GM19238 (cell line): Measurements from ENCODE around the gene ANO7.

ENCODE experiments used
- DNase-seq: peaks from one replicate; pipeline ENCODE4 v3.0.0; 2011; ENCODE audit warnings: low spot score; ENCODE audit not compliant: insufficient read length

ANO7 gene

GRCh38 chr2:241226723-241227572 lies 38.5 kb downstream of the ANO7 start:
- DNase-seq = no peak

GRCh38 chr2:241227594-241227993 lies 39.1 kb downstream of the ANO7 start:
- DNase-seq = no peak

- no peak for DNase-seq
These were observed 39.8 kb downstream of the ANO7 start for GRCh38 chr2:241228081-241228859.

- no peak for DNase-seq
These were observed 40.5 kb downstream of the ANO7 start for GRCh38 chr2:241228860-241229516.

GRCh38 chr2:241229563-241230401 lies 41.3 kb downstream of the ANO7 start:
- no peak for DNase-seq

GRCh38 chr2:241230435-241230834 lies 42.0 kb downstream of the ANO7 start:
- no peak for DNase-seq

GRCh38 chr2:241232736-241233575 lies 44.5 kb downstream of the ANO7 start:
- no peak for DNase-seq

GRCh38 chr2:241234066-241234790 lies 45.8 kb downstream of the ANO7 start:
- DNase-seq = no peak

GRCh38 chr2:241234962-241235740 lies 46.7 kb downstream of the ANO7 start:
- no peak for DNase-seq

GRCh38 chr2:241235859-241236593 lies 47.5 kb downstream of the ANO7 start:
- no peak for DNase-seq

- DNase-seq = no peak
These were observed 48.6 kb downstream of the ANO7 start for GRCh38 chr2:241237047-241237446.

- DNase-seq = no peak
These were observed 49.5 kb downstream of the ANO7 start for GRCh38 chr2:241237949-241238371.

GRCh38 chr2:241238693-241239198 lies 50.3 kb downstream of the ANO7 start:
- DNase-seq = no peak

GRCh38 chr2:241239552-241240202 lies 51.2 kb downstream of the ANO7 start:
- no peak for DNase-seq

GRCh38 chr2:241240320-241241004 lies 52.0 kb downstream of the ANO7 start:
- DNase-seq = no peak

- DNase-seq = no peak
These were observed 53.2 kb downstream of the ANO7 start for GRCh38 chr2:241241669-241242068.

- DNase-seq = no peak
These were observed 53.8 kb downstream of the ANO7 start for GRCh38 chr2:241242306-241242705.
